Measurements from ENCODE around the gene MRFAP1.
"Not testable (repeated sequence)": the region's sequence is repeated elsewhere in the genome, so short reads cannot be mapped to it uniquely, and the experiment has no call there.

MRFAP1 gene

DNA sequence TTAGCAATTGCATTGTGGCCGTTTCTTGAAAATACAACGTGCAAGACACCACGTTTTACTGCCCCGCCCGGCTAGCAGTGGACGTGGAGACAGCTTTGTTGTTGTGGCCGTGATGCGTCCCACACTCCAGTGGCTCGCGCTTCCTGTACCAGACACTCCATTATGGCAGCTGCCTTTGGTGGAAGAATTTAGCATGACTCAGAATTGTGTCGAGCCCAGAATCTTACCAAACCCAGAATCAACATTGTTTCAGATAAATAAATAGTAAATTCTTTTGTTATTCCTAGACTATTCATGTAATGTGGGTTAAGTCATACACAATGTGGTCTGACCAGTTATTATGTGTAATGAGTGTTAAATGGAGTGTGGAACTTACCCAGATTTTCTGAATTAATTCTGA lies 27.9 kb downstream of the MRFAP1 start:
- DNase-seq (ENCODE audit: low read depth in 2 of 2) = no peak

DNA sequence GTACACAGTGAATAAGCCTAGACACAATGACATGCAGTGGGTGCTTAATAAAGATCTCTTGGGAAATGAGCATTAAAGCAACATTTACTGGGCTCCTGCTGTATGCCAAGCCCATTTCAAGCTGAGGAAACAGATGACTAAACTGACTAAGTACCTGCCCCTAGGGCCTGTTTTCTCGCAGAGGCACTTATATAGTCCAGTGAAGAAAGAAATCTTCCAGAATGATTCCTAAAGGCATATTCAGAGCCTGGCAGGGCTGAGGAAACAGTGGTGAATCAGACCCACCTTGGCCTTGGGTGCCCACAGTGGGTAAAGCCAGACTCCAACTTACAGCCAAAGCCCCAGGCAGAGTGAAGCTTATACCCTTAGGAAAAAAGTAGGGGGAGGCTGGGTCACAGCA lies 31.2 kb downstream of the MRFAP1 start:
- no peak for DNase-seq (ENCODE audit: low read depth in 2 of 2)

DNA sequence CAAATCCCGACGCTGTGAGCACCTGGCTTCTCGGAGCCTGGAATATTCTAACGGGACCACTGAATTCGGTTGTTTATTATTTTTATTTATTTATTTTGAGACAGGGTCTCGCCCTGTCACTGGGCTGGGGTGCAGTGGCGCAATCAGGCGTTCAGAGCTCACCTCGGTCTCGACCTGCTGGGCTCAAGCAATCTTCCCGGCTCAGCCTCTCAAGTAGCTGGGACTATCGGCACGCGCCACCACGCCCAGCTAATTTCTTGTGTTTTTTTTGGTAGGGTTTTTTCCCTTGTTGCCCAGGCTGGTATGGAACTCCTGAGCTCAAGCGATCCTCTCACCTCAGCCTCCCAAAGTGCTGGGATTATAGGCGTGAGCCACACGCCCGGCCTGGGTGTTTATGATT lies 31.6 kb downstream of the MRFAP1 start:
- no peak for DNase-seq (ENCODE audit: low read depth in 2 of 2)

DNA sequence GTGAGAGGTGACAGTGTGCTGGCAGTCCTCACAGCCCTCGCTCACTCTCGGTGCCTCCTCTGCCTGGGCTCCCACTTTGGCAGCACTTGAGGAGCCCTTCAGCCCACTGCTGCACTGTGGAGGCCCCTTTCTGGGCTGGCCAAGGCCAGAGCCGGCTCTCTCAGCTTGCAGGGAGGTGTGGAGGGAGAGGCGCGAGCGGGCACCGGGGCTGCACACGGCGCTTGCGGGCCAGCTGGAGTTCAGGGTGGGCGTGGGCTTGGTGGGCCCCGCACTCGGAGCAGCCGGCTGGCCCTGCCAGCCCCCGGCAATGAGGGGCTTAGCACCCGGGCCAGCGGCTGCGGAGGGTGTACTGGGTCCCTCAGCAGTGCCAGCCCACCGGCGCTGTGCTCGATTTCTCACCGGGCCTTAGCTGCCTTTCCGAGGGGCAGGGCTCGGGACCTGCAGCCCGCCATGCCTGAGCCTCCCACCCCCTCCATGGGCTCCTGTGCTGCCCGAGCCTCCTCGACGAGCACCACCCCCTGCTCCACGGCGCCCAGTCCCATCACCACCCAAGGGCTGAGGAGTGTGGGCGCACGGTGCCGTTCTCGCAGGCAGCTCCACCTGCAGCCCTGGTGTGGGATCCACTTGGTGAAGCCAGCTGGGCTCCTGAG lies 32.2 kb downstream of the MRFAP1 start:
- DNase-seq (ENCODE audit: low read depth in 2 of 2) = not testable (repeated sequence)

DNA sequence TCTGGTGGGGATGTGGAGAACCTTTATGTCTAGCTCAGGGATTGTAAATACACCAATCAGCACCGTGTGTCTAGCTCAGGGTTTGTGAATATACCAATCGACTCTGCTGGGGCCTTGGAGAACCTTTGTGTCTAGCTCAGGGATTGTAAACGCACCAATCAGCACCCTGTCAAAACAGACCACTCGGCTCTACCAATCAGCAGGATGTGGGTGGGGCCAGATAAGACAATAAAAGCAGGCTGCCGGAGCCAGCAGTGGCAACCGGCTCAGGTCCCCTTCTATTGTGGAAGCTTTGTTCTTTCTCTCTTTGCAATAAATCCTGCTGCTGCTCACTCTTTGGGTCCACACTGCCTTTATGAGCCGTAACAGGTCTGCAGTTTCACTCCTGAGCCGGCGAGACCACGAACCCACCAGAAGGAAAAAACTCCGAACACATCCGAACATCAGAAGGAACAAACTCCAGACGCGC lies 32.7 kb downstream of the MRFAP1 start:
- DNase-seq (ENCODE audit: low read depth in 2 of 2) = not testable (repeated sequence)

DNA sequence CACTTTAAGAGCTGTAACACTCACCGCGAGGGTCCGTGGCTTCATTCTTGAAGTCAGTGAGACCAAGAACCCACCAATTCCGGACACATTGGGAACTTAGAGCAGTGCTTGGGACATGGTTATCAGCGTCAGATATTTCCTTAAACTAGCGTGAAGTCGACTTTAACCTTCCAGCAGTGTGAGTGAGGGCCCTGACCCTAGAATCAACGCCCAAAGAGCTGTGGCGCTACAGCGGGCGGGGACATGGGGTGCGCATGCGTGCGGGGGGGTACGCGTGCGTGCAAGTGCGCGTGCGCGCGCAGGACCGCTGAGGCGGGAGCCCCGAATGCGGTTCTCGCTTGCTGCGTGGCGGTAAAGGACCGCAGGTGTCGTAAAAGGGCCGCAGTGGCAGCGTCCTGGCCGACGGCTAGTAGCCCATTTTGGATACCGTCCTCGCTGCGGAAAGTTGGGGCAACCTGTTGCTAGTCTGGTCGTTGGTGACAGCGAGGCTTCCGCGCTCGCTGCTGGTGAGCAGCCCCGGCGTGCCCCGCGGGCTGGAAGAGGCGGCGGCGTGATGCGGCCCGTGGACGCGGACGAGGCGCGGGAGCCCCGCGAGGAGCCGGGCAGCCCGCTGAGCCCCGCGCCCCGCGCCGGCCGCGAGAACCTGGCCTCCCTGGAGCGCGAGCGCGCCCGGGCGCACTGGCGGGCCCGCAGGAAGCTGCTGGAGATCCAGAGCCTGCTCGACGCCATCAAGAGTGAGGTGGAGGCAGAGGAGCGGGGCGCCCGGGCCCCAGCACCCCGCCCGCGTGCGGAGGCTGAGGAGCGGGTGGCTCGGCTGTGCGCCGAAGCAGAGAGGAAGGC lies 33.4 kb downstream of the MRFAP1 start:
- DNase-seq (ENCODE audit: low read depth in 2 of 2) = peak; percentile 76 to 92

DNA sequence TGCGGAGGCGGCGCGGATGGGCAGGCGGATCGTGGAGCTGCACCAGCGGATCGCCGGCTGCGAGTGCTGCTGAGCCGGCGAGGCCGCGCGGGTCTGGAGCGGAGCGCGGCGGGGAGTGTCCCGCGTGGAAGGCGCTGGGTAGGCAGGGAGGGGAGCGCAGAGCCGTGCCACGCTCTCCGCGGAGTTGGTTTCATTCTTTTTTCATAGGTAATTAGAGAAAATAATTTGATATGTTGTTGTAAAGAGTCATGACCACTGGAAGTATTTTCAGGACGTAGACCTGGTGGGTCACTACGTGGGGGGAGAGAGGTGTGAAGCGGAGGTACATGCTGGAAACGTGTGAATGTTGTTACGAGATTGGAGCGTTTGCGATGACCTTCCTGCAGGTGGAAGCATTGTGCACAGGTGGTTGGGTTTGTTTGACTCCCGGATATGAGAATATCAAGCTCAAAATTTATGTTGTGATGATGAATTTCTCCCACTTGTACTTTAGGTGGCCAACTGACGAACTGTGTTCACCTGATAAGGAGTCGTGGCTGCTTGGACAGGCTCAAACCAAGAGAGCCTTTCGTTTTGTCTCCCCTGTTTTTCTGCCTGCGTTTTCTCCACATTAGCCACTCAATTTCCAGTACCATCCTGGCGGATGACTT lies 34.1 kb downstream of the MRFAP1 start:
- DNase-seq (ENCODE audit: low read depth in 2 of 2) = no peak

DNA sequence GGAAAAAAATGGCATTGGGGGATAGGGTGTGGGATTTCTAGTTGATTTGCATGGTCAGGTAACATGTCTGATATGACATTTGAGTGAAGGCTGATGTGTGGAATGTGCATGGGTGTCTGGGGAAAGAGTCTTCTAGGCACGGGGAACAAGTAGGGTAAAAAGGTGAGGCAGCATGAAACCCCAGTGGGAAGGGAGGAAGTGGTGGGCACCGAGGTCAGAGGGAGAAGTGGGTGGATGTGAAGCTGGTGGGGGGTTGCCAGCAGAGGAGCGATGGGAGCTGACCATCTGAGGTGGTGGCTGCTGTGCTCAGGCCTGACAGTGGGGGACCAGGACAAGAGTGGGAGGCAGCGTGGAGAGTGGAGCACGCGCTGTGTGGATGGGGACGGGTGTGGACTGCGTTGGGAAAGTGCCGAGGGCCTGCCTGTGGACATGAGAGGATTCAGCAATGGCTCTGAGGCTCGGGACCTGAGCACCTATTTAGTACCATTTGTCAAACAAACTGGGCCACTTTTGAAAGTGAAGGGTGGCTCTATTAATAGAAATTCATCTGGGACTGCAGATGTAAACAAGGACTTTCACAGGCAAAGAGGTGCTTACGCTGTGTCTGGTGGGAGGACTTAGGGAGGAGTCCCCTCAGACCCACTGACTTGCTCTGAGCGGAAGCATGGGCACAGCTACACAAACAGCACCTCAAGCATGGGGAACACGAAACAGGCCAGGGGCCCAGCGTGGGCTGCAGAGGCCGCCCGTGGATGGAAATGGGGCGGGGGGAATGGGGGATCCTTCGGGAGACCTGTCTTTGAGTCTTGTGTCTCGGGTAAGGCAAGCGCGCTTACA lies 36.5 kb downstream of the MRFAP1 start:
- no peak for DNase-seq (ENCODE audit: low read depth in 2 of 2)

DNA sequence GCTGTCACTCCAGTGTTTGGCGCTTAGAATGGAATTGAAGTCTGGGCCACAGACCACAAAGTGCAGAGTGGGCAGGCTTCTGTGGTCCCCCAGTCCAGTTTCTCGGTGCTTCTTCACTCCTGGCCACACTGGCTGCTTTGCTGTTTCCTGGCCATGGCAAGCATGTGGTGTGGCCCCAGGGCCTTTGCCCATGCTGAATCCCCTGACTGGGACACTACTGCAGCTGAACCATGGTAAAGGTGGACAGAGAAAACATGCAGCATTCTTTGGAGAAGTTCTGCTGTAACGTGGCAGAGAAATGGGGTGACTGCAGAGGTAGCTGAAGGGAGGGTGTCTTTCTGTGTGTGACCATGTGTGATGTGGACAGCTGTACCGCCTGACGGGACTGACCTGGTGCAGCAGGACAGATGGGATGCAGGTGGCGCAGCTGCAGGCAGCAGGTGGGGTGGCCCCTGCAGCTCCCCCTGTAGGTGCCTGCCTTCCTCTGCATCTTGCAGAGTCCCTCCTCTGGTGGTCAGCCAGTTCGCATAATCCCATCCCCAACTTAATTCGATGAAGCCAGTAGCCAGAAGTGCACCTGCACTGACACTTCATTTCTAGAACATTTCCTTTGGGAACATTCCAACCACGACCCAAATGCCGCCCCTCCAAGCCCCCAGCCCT lies 40.0 kb downstream of the MRFAP1 start:
- no peak for DNase-seq (ENCODE audit: low read depth in 2 of 2)

DNA sequence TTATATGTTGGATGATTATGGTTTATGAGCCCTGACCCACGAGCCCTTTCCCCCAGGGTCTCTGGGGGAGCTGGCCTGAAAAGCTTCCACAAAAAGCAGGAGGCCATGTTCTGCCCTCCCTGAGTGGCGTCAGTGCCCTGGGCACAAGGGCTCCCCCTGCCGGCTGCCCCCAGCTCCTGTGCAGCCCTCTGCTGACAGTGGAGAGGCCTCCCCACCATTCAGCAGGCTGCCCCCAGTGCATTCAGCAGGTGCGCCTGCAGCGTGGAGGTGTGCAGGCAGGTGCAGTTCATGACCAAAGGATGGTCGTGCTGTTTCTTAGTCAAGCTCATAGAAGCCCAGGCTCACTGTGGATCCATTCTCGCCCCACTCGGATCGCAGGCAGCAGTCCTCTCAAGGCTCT lies 40.7 kb downstream of the MRFAP1 start:
- no peak for DNase-seq (ENCODE audit: low read depth in 2 of 2)

DNA sequence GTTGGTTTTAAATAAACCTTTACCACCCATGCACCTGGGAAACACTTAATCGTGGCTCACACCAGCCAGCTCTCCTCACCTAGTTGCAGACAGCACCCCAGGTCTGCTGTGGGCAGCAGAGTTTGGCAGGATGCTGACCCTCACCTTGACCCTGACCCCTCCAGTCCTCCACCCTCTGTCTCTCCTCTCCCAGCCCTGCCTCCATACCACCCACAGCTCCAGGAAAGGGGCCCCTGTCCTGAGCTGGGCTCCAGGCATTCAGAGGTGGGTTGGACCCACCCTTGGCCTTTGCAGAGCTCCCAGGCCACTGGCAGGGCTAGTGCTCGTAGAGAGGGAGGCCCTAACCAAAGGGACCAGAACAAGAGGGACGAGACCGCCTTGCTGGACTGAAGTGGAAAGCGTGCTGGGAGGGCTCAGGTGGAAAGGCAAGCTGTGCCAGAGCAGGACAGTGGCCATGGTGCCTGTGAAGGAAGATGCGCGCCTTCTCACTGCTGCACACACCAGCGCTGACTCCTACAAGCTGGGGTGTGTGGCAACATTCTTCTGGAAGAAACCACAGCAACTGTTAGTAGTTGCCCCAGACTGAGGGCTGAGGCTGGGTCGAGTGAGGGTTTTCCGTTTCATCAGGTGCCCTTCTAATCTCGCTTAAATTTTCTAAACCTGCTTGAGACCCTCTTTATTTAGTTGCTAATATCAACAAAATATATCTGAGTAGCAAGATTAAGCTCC lies 42.5 kb downstream of the MRFAP1 start:
- no peak for DNase-seq (ENCODE audit: low read depth in 2 of 2)

DNA sequence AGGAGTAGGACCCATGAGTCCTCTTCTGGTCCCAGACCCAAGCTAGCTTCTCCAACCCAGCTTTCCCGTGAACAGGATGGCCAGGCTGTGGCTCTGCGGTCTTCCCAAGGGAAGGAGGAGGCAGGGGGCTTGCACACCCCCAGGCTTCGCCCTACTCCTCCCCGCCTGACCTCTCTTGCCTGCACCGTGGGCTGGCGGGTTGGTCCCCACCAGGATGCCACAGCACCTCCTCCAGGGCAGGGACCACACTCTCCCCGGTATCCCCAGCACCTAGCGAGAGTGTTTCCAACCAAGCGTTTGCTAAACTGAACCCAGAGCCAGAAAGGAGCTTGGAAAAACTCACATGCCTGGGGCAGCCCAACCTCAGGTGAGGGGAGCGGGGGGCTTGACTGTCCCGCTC lies 44.2 kb downstream of the MRFAP1 start:
- no peak for DNase-seq (ENCODE audit: low read depth in 2 of 2)

DNA sequence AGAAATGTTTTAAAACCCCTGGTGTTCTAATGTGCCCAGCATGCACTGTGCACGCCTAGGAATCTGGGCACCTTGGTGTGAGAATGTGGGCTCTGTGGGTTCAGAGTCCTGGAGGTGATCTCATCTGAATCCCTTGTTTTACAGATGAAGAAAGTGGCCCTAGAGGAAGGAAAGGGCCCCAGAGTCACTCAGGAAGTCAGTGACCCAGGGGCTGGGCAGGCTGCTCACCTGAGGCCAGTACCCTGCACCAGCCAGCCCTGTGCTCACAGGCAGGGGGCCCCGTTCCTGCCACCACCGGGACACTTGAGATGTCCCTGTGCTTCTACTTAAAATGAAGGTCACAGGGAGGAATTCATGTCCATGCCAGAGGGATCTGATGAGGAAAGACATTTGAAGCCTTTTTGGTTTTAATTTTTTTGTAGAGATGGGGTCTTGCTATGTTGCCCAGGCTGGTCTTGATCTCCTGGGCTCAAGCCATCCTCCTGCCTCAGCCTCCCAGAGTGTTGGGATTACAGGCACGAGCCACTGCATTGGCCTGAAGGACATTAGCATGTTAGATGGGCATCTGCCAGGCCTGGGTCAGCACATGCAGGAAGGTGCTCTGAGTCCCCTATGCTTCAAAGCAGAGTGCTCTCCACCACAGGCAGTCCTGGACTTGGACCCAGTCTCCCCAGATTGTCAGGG lies 45.8 kb downstream of the MRFAP1 start:
- no peak for DNase-seq (ENCODE audit: low read depth in 2 of 2)

DNA sequence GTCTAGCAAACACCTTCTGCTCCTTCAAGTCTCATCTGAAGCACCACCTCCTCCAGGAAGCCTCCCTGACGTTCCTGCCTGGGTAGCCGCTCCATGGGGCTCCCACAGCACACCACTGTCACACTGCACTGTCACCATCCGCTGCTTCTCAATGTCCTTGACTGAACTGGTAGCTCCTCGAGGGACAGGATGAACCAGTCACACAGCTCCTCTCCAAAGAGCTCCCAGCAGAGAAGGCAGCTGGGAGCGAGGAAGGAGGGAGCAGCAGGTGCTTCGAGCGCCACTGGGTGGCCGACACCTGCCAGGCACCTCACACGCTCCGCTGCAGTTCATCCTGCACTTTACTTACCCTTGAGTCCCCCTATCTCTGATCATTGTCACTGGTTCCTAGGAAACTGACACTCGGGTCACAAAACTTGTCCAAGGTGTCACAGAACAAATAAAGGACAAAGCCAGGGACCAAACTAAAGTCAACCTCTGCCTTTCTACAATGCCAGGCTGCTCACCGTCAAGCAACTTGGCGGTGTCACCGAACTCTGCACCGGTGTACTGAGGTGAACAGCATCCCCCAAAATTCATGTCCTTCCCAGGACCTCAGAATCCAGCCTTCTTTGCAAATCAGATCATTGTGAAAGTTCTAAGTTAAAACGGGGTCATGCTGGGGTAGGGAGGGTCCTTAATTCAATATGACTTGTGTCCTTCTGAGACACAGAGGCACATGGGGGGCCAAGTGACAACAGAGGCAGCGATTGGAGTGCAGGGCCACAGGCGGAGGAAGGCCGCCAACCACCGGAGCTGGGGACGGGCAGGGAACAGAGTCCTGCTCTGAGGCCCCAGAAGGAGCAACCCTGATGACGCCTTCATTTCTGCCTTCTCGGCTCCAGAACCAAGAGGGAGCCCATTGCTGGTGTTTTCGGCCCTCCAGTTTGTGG lies 47.7 kb downstream of the MRFAP1 start:
- DNase-seq (ENCODE audit: low read depth in 2 of 2) = no peak

DNA sequence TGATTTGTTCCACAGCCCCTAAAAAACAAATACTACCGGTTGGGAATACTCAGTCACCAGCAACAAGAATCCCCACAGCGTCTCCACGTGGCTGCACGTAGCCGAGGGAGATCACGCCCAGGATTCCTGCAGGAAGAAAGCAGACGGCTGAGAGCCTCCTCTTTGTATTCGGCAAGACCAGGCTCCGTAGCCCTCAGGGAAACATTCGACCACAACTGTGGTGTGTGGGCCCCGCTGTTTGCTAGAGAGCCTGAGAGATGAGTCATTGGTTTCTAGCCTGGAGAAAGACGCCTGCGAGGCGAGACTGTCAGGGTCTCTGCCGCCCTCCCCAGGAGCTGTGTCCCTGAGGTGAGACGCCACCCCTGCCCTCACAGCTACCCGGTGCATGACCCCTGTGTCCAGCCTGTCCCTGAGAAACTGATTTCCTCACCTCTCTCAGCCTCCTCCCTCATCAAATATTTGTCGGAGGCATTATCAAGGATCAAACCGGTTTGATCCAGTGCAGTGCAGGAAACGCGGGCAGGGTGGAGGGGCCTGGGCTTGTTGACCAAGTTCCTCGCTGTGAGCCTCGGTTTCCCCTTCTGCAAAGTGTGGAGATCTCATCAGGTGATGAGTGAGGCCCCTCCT lies 48.5 kb downstream of the MRFAP1 start:
- DNase-seq (ENCODE audit: low read depth in 2 of 2) = no peak

DNA sequence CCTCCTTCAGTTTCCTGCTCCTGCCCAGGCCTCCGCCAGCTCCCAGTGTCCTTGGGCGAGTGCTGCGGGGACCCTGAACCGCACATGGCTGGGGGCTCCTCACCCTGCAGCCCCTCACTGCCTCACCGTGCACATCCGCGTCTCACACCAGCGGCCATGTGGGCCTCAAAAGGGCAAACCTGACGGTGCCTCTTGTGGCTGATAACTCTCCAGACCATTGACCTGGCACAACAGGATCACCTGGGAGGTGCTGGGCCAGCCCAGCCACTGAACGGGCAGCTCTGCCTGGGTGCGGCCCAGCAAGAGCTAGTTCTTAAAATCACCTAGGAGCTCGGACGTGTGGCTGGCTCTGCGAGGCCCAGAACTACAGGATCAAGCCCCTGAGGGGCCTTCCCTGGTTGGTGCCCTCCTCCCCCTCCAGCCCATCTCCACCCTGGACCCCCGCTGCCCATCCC lies 49.0 kb downstream of the MRFAP1 start:
- DNase-seq (ENCODE audit: low read depth in 2 of 2) = no peak

Measured in stimulated activated CD4-positive, alpha-beta T cell treated with anti-CD3 and anti-CD28 coated beads, Interleukin-1b, Interleukin-23, amount 100 ng/mL, for 1 hour (primary cell).